ENCODE results near the gene HNRNPUL1. TPM values are rescaled to one million over a fixed set of nuclear protein-coding genes. Genes with fewer than 3 reads are reported as not detected.

HNRNPUL1 gene
- total and polyA plus RNA-seq, 10 of the 15 experiments (the other 5 are each of a cell fraction or from before 2014, with no cell fraction given): 11.1 to 276 (median 117) TPM

GRCh38 chr19:41302624-41303351, 38.6 kb downstream of the HNRNPUL1 start:
- peak; percentile 62 for FAIRE-seq
- intact Hi-C loops (cut with micrococcal nuclease; ENCODE audit: unreplicated experiment): no loop called here
- 38% methylated on average over 21 of the region's 21 CpGs for WGBS (ENCODE audit: insufficient coverage, insufficient replicate concordance, low lambda C conversion rate, missing lambda C conversion rate)
- H3K79me2 ChIP-seq (ENCODE audit: control insufficient read depth, insufficient read depth, low read length): peaks cover 9% of the 10 kb centered on the region
- ChIA-PET SMC1A (ENCODE audit: uncharacterized antibody, unreplicated experiment) (interaction anchor here (0.7 to 1.7 kb wide), 10 partner anchors 13 to 1019 kb away, joined by 3 to 8 read pairs (median 4); partner anchors contain the start of gene B9D2), RAD21 (ENCODE audit: unreplicated experiment) (interaction anchor here (0.7 to 3.6 kb wide), 11 partner anchors 10 to 656 kb away, joined by 3 to 28 read pairs (median 5); partner anchors contain the start of gene HNRNPUL1), CTCF (interaction anchor here (0.6 to 1.7 kb wide), 9 partner anchors 14 to 826 kb away, joined by 3 to 6 read pairs (median 4); partner anchors contain the start of gene HNRNPUL1), POLR2A (interaction anchor here (0.6 to 2.0 kb wide), 11 partner anchors 21 to 1456 kb away, joined by 3 to 10 read pairs (median 5); partner anchors contain the start of genes B9D2, FBL and HNRNPUL1)
- peak overlapping the region; percentile 79 for H3K27ac ChIP-seq (ENCODE audit: control insufficient read depth, insufficient read depth)
- peaks cover 56% of the 10 kb centered on the region for H3K4me1 ChIP-seq (ENCODE audit: control insufficient read depth, insufficient read depth, low read length)
- peak; percentile 65 for ATAC-seq
- H3K36me3 ChIP-seq (ENCODE audit: control insufficient read depth in 2 of 2, insufficient read depth in 2 of 2, low read length in 1 of 2): peaks cover 40 to 59% of the 10 kb centered on the region in 2 experiments
- H3K4me3 ChIP-seq: no peak overlapping the region; the same call in 1 of the 2 replicates
- BruUV-seq (replicated peaks): no TSS peak
- no peaks in the 10 kb centered on the region for H3K9me3 ChIP-seq (replicated peaks; ENCODE audit: control insufficient read depth, insufficient read depth, low read length)
- H3K4me2 ChIP-seq (ENCODE audit: control insufficient read depth, insufficient read depth): peak overlapping the region; percentile 71
- peak; percentile 47 for DNase-seq (ENCODE audit: low read depth, low spot score)
- H3K9ac ChIP-seq (ENCODE audit: control insufficient read depth, insufficient read depth, low read length): peak overlapping the region; percentile 19; the same call in 1 of the 2 replicates
- in situ Hi-C loops (cut with MboI): no loop called here
- no peak overlapping the region for H2AFZ ChIP-seq (ENCODE audit: control insufficient read depth, low read depth, low read length)
- H3K27me3 ChIP-seq (replicated peaks in 1 of 2; ENCODE audit: control insufficient read depth in 2 of 2, insufficient read depth in 2 of 2, low read length in 1 of 2): no peaks in the 10 kb centered on the region
- H4K20me1 ChIP-seq (ENCODE audit: control insufficient read depth, insufficient read depth): no peaks in the 10 kb centered on the region
- TF ChIP-seq NR2C2 (IDR thresholded peaks at IDR 0.05; ENCODE audit: borderline replicate concordance, control insufficient read depth, insufficient read length, low read depth): no peak
- TF ChIP-seq ZBTB40 (IDR thresholded peaks at IDR 0.05; ENCODE audit: borderline replicate concordance): no peak
- no peak for TF ChIP-seq NR2F1 (conservative IDR thresholded peaks at IDR 0.05)
- TF ChIP-seq CTCF (IDR thresholded peaks at IDR 0.05 in 2 of 3, conservative IDR thresholded peaks at IDR 0.05 in 1 of 3; ENCODE audit: control insufficient read depth in 2 of 3, extremely low read depth in 1 of 3, insufficient read depth in 1 of 3, low read depth in 3 of 3, low read length in 3 of 3): no peak
- no peak for TF ChIP-seq BCL3 (IDR thresholded peaks at IDR 0.05; ENCODE audit: borderline replicate concordance, insufficient read depth, low read depth, low read length, poor library complexity, severe bottlenecking)
- no peak for TF ChIP-seq CBX3 (IDR thresholded peaks at IDR 0.05; ENCODE audit: borderline replicate concordance, low read depth)
- TF ChIP-seq TCF7 (IDR thresholded peaks at IDR 0.05; ENCODE audit: borderline replicate concordance): no peak
- no peak for TF ChIP-seq EZH2 (IDR thresholded peaks at IDR 0.05; ENCODE audit: borderline replicate concordance, control insufficient read depth, low read depth, low read length)
- TF ChIP-seq KDM1A (IDR thresholded peaks at IDR 0.05; ENCODE audit: borderline replicate concordance): no peak
- TF ChIP-seq IRF4 (IDR thresholded peaks at IDR 0.05; ENCODE audit: low read depth, low read length): 0 out of 2 replicates have a peak, but pooled peaks have one; percentile 35
- TF ChIP-seq SREBF2 (IDR thresholded peaks at IDR 0.05; ENCODE audit: low read length): no peak
- no peak for TF ChIP-seq NRF1 (conservative IDR thresholded peaks at IDR 0.05; ENCODE audit: low read depth, low read length)
- no peak for TF ChIP-seq SMC3 (IDR thresholded peaks at IDR 0.05; ENCODE audit: borderline replicate concordance, low read length)
